Gastrocnemius medialis (tissue), 4 donors: ENCODE results near the gene MICOS13. TPM values are rescaled to one million over a fixed set of nuclear protein-coding genes. Genes with fewer than 3 reads are reported as not detected.

Experiments used
- ATAC-seq, 2 donors: fragments of 150-250 bp; one replicate each; pipeline ENCODE4 v1.9.1; 2016
- DNase-seq, 2 donors: peaks; one replicate each; pipeline ENCODE4 v3.0.0-alpha.2; 2019
- H3K27ac ChIP-seq, 4 donors: fragments of 200-600 bp; sonication (generic); 1 replicate in 1 of 4; 2 replicates in 3 of 4; pipeline ENCODE4 v1.5.1; 2016 to 2018; ENCODE audit warnings: mild to moderate bottlenecking in 2 of 4, moderate library complexity in 1 of 4
- H3K27me3 ChIP-seq, 3 donors: fragments of 200-600 bp; sonication (generic) in 2 of 3; 1 replicate in 1 of 3; 2 replicates in 2 of 3; pipeline versions ENCODE4 v1.5.1 to v1.6.0; 2016 to 2019; ENCODE audit warnings: mild to moderate bottlenecking in 1 of 3, moderate library complexity in 1 of 3
- H3K36me3 ChIP-seq, 2 donors: fragments of 200-600 bp; sonication (generic) in 1 of 2; one replicate each; pipeline ENCODE4 v1.5.1; 2017 to 2018
- H3K4me1 ChIP-seq, 2 donors: fragments of 200-600 bp; sonication (generic) in 1 of 2; one replicate each; pipeline ENCODE4 v1.5.1; 2016 to 2017; ENCODE audit warnings: mild to moderate bottlenecking in 2 of 2
- H3K4me3 ChIP-seq, 4 donors: fragments of 200-600 bp; sonication (generic) in 3 of 4; 1 replicate in 1 of 4; 2 replicates in 3 of 4; pipeline ENCODE4 v1.5.1; 2016 to 2019; ENCODE audit warnings: mild to moderate bottlenecking in 2 of 4
- H3K9me3 ChIP-seq, 3 donors: fragments of 200-600 bp; sonication (generic) in 2 of 3; 1 replicate in 1 of 3; 2 replicates in 2 of 3; pipeline ENCODE4 v1.5.1; 2016 to 2019
- CTCF ChIP-seq, 5 experiments: fragments of 450-650 bp in 3 of 5; fragments of 200-600 bp in 2 of 5; sonication (generic) in 2 of 5; IDR thresholded peaks in 4 of 5; conservative IDR thresholded peaks in 1 of 5; 1 replicate in 4 of 5; 2 replicates in 1 of 5; pipeline ENCODE4 v1.5.1; 2016 to 2019; ENCODE audit warnings: antibody characterized with exemption in 5 of 5, mild to moderate bottlenecking in 3 of 5, moderate library complexity in 3 of 5
- POLR2A ChIP-seq, 2 donors: fragments of 450-650 bp; IDR thresholded peaks; one replicate each; pipeline ENCODE4 v1.6.1; 2017; ENCODE audit warnings: antibody characterized with exemption in 2 of 2, mild to moderate bottlenecking in 2 of 2, moderate library complexity in 2 of 2
- in situ Hi-C, 4 donors: fragments of 200-750 bp; cut with MboI; loops; one replicate each; pipeline versions ENCODE4 v1.15.0 to v1.8.0; 2017; ENCODE audit warnings: low sequenced_read_pairs in 4 of 4
- intact Hi-C: fragments of 100-400 bp; cut with DNase I; formaldehyde crosslinking; loops from one replicate; pipeline ENCODE4 v1.15.1; 2023; ENCODE audit warnings: low total_unique reads
- total RNA-seq, 4 donors: library from RNA; depleted of rRNA; stranded (reverse); fragments of >200 nt; gene quantifications; one replicate each; pipeline versions ENCODE4 v1.1.0 to v1.2.3, GENCODE V29; 2016

MICOS13 gene
- total RNA-seq, 4 donors from 2014 or later = 45.7 to 122 (median 74.8) TPM

DNA sequence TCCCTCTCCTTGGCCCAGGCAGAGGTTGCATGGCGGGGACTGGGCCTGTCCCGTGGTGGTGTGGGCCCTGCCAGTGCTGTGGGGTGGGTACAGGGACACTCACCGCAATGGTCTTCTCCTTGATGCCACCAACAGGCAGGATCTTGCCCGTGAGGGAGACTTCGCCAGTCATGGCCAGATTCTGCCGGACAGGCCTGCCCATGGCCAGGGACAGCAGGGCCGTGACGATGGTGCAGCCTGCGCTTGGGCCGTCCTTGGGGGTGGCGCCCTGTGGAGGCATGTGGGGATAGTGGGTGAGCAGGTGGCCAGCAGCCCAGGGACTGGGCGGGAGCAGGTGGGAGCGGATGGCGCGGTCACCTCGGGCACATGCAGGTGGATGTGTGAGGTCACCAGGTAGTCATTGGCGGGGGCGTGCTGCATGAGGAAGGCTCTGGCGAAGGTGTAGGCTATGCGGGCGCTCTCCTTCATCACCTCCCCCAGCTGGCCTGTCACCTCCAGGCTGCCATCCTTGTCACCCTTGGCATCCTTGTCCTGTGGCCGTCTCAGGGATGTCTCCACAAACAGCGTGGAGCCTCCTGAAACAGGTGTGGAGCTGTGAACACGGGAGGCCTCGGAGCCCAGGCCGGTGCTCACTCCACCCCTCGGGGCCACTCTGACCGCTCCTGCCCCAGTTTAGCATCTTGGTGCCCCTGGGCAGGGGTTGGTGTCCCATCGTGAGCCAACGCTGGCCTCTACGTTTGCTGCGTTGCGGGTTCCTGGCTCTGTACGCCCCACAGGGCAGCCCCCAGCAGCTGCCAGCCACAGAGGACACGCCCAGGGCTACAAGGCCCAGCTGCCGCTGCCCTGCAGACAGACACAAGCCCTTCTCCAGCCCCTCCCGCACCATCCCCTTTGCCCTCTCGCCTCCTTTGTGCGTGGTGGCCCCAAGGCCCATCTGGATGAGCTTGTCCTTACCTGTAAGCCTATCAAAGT, 13.2 kb upstream of the MICOS13 start:
- intact Hi-C loops (no loop called here), in situ Hi-C loops (no loop called here)
- ATAC-seq (no peak), DNase-seq (no peak)
- Histone ChIP-seq H3K27ac (peak overlapping the region in 2 of 4 donors; percentile 9 to 94), H3K36me3 (peaks cover 0 to 50% of the 10 kb centered on the region in 2 donors), H3K9me3 (no peaks in the 10 kb centered on the region), H3K27me3 (no peaks in the 10 kb centered on the region), H3K4me3 (no peak overlapping the region), H3K4me1 (peaks cover 18 to 21% of the 10 kb centered on the region in 2 donors)
- TF ChIP-seq POLR2A (IDR thresholded peaks at IDR 0.05) = no peak
- no peak for TF ChIP-seq CTCF (IDR thresholded peaks at IDR 0.05 in 4 of 5, conservative IDR thresholded peaks at IDR 0.05 in 1 of 5)

- intact Hi-C loops = no loop called here
- no peaks in the 10 kb centered on the region for H3K27me3 ChIP-seq
- H3K4me3 ChIP-seq = no peak overlapping the region
- H3K27ac ChIP-seq = peak overlapping the region in 3 of 4 donors; percentile 9 to 94 (median 83)
- H3K36me3 ChIP-seq = peaks cover 0 to 45% of the 10 kb centered on the region in 2 donors
- ATAC-seq = no peak
- H3K9me3 ChIP-seq = no peaks in the 10 kb centered on the region
- DNase-seq = no peak
- in situ Hi-C loops = no loop called here
- TF ChIP-seq POLR2A (IDR thresholded peaks at IDR 0.05) (no peak), CTCF (IDR thresholded peaks at IDR 0.05 in 4 of 5, conservative IDR thresholded peaks at IDR 0.05 in 1 of 5) (no peak)
- H3K4me1 ChIP-seq = peaks cover 18 to 21% of the 10 kb centered on the region in 2 donors
These were observed 12.4 kb upstream of the MICOS13 start for GRCh38 chr19:5692723-5693194.

GRCh38 chr19:5691822-5692722, 11.8 kb upstream of the MICOS13 start:
- Histone ChIP-seq H3K36me3 (peaks cover 0 to 45% of the 10 kb centered on the region in 2 donors), H3K4me1 (peaks cover 21% of the 10 kb centered on the region in 2 donors), H3K27ac (peak overlapping the region; percentile 83 to 94 (median 86)), H3K27me3 (no peaks in the 10 kb centered on the region), H3K4me3 (peak overlapping the region; percentile 71 to 93 (median 84)), H3K9me3 (no peaks in the 10 kb centered on the region)
- in situ Hi-C loops = no loop called here
- TF ChIP-seq POLR2A (IDR thresholded peaks at IDR 0.05) (no peak), CTCF (IDR thresholded peaks at IDR 0.05 in 4 of 5, conservative IDR thresholded peaks at IDR 0.05 in 1 of 5) (no peak)
- no peak for ATAC-seq
- intact Hi-C loops = no loop called here
- DNase-seq = no peak

DNA sequence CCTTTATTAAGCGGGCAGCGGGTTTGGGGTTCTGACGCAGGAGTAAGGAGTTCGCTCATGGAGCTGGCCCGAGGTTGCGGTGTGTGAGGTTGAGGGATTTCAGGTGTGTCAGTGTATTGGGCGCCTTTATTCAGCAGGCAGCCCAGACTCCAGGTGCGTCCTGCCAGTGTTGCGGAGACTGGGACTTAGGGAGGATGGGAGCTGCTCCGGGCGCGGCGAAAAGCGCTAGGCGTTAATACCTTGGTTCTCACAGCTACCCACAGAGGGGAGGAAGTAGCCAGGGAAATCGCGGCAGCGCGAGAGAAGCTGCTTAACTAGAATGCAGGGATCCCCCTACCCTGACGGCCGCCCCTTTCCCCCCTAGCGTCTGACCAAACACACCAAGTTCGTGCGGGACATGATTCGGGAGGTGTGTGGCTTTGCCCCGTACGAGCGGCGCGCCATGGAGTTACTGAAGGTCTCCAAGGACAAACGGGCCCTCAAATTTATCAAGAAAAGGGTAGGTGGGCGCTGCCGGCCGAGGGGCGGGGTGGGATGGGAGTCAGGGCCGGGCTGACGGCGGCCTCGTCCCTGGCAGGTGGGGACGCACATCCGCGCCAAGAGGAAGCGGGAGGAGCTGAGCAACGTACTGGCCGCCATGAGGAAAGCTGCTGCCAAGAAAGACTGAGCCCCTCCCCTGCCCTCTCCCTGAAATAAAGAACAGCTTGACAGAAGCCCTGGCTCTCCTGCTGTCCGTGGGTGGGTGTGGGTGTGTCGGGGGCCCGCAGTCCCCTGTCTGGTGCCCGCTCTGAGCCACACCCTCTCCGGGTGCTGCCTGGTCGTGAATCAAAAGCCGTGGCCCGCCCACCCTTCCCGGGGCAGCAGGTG, 10.9 kb upstream of the MICOS13 start:
- intact Hi-C loops = loop anchor here (1.0 kb wide), 1 partner anchor 29 kb away; the partner anchor contains the start of genes CATSPERD and LONP1
- in situ Hi-C loops = no loop called here

More for the DNA sequence above, 10.9 kb upstream of the MICOS13 start:
- Histone ChIP-seq H3K9me3 (no peaks in the 10 kb centered on the region), H3K36me3 (peaks cover 0 to 43% of the 10 kb centered on the region in 2 donors), H3K4me3 (peak overlapping the region; percentile 71 to 93 (median 84)), H3K27ac (peak overlapping the region; percentile 83 to 94 (median 86)), H3K4me1 (peaks cover 21 to 24% of the 10 kb centered on the region in 2 donors), H3K27me3 (no peaks in the 10 kb centered on the region)
- no peak for ATAC-seq
- peak in 1 of 2 donors; percentile 63 for DNase-seq
- TF ChIP-seq CTCF (IDR thresholded peaks at IDR 0.05 in 4 of 5, conservative IDR thresholded peaks at IDR 0.05 in 1 of 5) (no peak), POLR2A (IDR thresholded peaks at IDR 0.05) (peak in 1 of 2 donors; percentile 19)
